Calu3 (cell line): ENCODE results near the gene MRTFA. TPM values are rescaled to one million over a fixed set of nuclear protein-coding genes. Genes with fewer than 3 reads are reported as not detected.
A peak's percentile ranks its signal among the peaks of the same experiment; 100 is the strongest.

ENCODE experiments used
- BruUV-seq: library from RNA; stranded (reverse); fragments of 400-500 nt; replicated peaks from 2 replicates; lab custom pipeline; 2021; lab: Mats Ljungman, UMichigan
- CTCF ChIA-PET: fragments of 300-600 bp; sonication (Branson Sonifier 250); formaldehyde crosslinking; loops from one replicate; lab custom pipeline; 2022; ENCODE audit warnings: antibody characterized with exemption; lab: Charles Lee
- DNase-seq: peaks from one replicate; pipeline ENCODE4 v3.0.0; 2022
- H3K27ac Mint-ChIP-seq: one replicate; pipeline ENCODE4 v1.8.0; 2022; ENCODE audit warnings: mixed read lengths; ENCODE audit not compliant: unreplicated experiment
- H3K27me3 Mint-ChIP-seq: one replicate; pipeline ENCODE4 v1.8.0; 2022; ENCODE audit warnings: mixed read lengths; ENCODE audit not compliant: unreplicated experiment
- H3K36me3 Mint-ChIP-seq: one replicate; pipeline ENCODE4 v1.8.0; 2022; ENCODE audit warnings: mild to moderate bottlenecking, moderate library complexity, mixed read lengths; ENCODE audit not compliant: insufficient read depth, unreplicated experiment
- H3K4me1 Mint-ChIP-seq: one replicate; pipeline ENCODE4 v1.8.0; 2022; ENCODE audit warnings: mild to moderate bottlenecking, low read depth, mixed read lengths; ENCODE audit not compliant: unreplicated experiment
- H3K4me3 Mint-ChIP-seq: one replicate; pipeline ENCODE4 v1.8.0; 2022; ENCODE audit warnings: mild to moderate bottlenecking, low read depth, moderate library complexity, mixed read lengths; ENCODE audit not compliant: unreplicated experiment
- H3K9me3 Mint-ChIP-seq: one replicate; pipeline ENCODE4 v1.8.0; 2022; ENCODE audit warnings: low read depth, mixed read lengths; ENCODE audit not compliant: unreplicated experiment
- intact Hi-C: fragments of 100-400 bp; cut with micrococcal nuclease; formaldehyde crosslinking; loops from one replicate; pipeline ENCODE4 v1.10.0; 2022; ENCODE audit not compliant: unreplicated experiment
- total RNA-seq: library from RNA; stranded (reverse); gene quantifications from 2 replicates; pipeline ENCODE4 v1.2.3, GENCODE V29; 2022
- TF ChIP-seq, protein P1 (sequence below): fragments of 200-600 bp; IDR thresholded peaks from one replicate; pipeline ENCODE4 v1.8.0; 2022; ENCODE audit warnings: antibody characterized with exemption; ENCODE audit not compliant: unreplicated experiment

Gene MRTFA
- total RNA-seq, 1 experiment from 2014 or later = 54.1 TPM

GRCh38 chr22:40401532-40401931 is 235.0 kb downstream of the MRTFA start:
- H3K36me3 Mint-ChIP-seq = peaks cover 30% of the 10 kb centered on the region
- intact Hi-C loops = no loop called here
- BruUV-seq = no TSS peak
- H3K9me3 Mint-ChIP-seq = no peaks in the 10 kb centered on the region
- CTCF ChIA-PET = no interaction called here
- no peak overlapping the region for H3K27ac Mint-ChIP-seq
- TF ChIP-seq, protein P1, sequence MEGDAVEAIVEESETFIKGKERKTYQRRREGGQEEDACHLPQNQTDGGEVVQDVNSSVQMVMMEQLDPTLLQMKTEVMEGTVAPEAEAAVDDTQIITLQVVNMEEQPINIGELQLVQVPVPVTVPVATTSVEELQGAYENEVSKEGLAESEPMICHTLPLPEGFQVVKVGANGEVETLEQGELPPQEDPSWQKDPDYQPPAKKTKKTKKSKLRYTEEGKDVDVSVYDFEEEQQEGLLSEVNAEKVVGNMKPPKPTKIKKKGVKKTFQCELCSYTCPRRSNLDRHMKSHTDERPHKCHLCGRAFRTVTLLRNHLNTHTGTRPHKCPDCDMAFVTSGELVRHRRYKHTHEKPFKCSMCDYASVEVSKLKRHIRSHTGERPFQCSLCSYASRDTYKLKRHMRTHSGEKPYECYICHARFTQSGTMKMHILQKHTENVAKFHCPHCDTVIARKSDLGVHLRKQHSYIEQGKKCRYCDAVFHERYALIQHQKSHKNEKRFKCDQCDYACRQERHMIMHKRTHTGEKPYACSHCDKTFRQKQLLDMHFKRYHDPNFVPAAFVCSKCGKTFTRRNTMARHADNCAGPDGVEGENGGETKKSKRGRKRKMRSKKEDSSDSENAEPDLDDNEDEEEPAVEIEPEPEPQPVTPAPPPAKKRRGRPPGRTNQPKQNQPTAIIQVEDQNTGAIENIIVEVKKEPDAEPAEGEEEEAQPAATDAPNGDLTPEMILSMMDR = no peak
- H3K27me3 Mint-ChIP-seq = no peaks in the 10 kb centered on the region
- no peak overlapping the region for H3K4me3 Mint-ChIP-seq
- peaks cover 15% of the 10 kb centered on the region for H3K4me1 Mint-ChIP-seq
- no peak for DNase-seq

DNA sequence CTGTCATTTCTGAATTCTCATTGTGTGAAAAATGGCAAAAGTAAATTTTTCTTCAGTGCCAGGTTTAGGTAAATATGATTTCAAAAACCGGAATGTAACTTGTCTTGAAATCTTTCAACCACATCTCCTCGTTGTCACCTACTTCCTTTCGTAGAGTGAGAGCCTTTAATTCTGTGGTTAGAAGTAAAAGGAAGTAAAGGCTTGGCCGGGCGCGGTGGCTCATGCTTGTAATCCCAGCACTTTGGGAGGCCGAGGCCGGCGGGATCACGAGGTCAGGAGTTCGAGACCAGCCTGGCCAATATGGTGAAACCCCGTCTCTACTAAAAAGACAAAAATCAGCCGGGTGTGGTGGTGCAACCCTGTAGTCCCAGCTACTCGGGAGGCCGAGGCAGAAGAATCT is 236.4 kb downstream of the MRTFA start:
- H3K4me3 Mint-ChIP-seq = no peak overlapping the region
- peaks cover 25% of the 10 kb centered on the region for H3K36me3 Mint-ChIP-seq
- intact Hi-C loops = no loop called here
- CTCF ChIA-PET = no interaction called here
- DNase-seq = no peak
- no peaks in the 10 kb centered on the region for H3K9me3 Mint-ChIP-seq
- BruUV-seq = no TSS peak
- peaks cover 25% of the 10 kb centered on the region for H3K4me1 Mint-ChIP-seq
- no peaks in the 10 kb centered on the region for H3K27me3 Mint-ChIP-seq
- H3K27ac Mint-ChIP-seq = no peak overlapping the region
- TF ChIP-seq, protein P1 = no peak

DNA sequence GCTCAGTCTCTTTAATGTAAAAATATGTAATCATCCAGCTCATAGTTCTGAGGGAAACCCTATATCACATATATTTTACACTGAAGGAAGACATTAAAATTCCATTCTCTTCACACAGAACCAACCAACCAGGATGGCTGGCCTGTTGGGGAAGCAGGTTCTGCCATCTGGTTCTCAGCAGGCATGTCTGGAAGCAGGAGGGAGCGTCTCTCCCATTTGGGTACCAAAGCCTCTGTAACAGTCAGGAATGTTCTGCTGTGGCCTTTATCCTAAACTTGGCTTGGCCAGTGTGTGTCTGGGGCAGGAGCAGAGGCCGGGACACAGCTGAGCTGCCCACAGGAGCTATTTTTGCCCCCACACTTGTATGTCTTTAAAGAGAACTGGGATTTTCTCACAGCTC is 236.9 kb downstream of the MRTFA start:
- TF ChIP-seq, protein P1 = no peak
- Mint-ChIP-seq H3K9me3 (no peaks in the 10 kb centered on the region), H3K36me3 (peaks cover 22% of the 10 kb centered on the region), H3K4me3 (no peak overlapping the region), H3K4me1 (peaks cover 25% of the 10 kb centered on the region), H3K27ac (no peak overlapping the region), H3K27me3 (no peaks in the 10 kb centered on the region)
- CTCF ChIA-PET = no interaction called here
- no TSS peak for BruUV-seq
- intact Hi-C loops = no loop called here
- DNase-seq = no peak

GRCh38 chr22:40397396-40397795 is 239.1 kb downstream of the MRTFA start:
- intact Hi-C loops = no loop called here
- CTCF ChIA-PET = interaction anchor here (0.5 to 1.7 kb wide), 7 partner anchors 9 to 187 kb away, joined by 3 to 9 read pairs (median 3); no protein-coding TSS in a partner anchor
- H3K4me1 Mint-ChIP-seq = peaks cover 25% of the 10 kb centered on the region
- peak overlapping the region; percentile 75 for H3K27ac Mint-ChIP-seq
- no peak for DNase-seq
- TF ChIP-seq, protein P1 = no peak
- H3K36me3 Mint-ChIP-seq = peaks cover 14% of the 10 kb centered on the region
- BruUV-seq = no TSS peak
- H3K27me3 Mint-ChIP-seq = no peaks in the 10 kb centered on the region
- no peak overlapping the region for H3K4me3 Mint-ChIP-seq
- H3K9me3 Mint-ChIP-seq = no peaks in the 10 kb centered on the region
